Measurements from ENCODE around the gene KLK13. TPM values are rescaled to one million over a fixed set of nuclear protein-coding genes. Genes with fewer than 3 reads are reported as not detected.
A peak's percentile ranks its signal among the peaks of the same experiment; 100 is the strongest.

The KLK13 gene
- total RNA-seq, 1 experiment from 2014 or later = not detected

- H3K4me1 ChIP-seq (ENCODE audit: insufficient read depth, low read length, poor library complexity, severe bottlenecking) = no peaks in the 10 kb centered on the region
- H3K9me3 ChIP-seq (ENCODE audit: low read depth, low read length, poor library complexity, severe bottlenecking) = no peaks in the 10 kb centered on the region
- H3K36me3 ChIP-seq (ENCODE audit: insufficient read depth, low read length, poor library complexity, severe bottlenecking) = peaks cover 5% of the 10 kb centered on the region
- H3K4me3 ChIP-seq (ENCODE audit: low read depth, low read length, poor library complexity, severe bottlenecking) = no peak overlapping the region
- TF ChIP-seq CTCF (conservative IDR thresholded peaks at IDR 0.05; ENCODE audit: low read depth, low read length) (no peak), EZH2 (IDR thresholded peaks at IDR 0.05; ENCODE audit: borderline replicate concordance, low read depth, low read length, poor library complexity, severe bottlenecking) (no peak)
- POLR2A ChIA-PET (ENCODE audit: low non-redundant PET) = no interaction called here
- no peak for DNase-seq (ENCODE audit: low spot score)
- H3K27ac ChIP-seq (ENCODE audit: low read depth, low read length, poor library complexity, severe bottlenecking) = no peak overlapping the region
- CTCF ChIA-PET = interaction anchor here (0.6 kb wide), 1 partner anchor 161 kb away, joined by 3 read pairs; no protein-coding TSS in a partner anchor
- intact Hi-C loops (cut with micrococcal nuclease; ENCODE audit: unreplicated experiment) = loop anchor here (5.0 to 10.0 kb wide), 2 partner anchors 174 to 391 kb away; no protein-coding TSS in a partner anchor
- no peaks in the 10 kb centered on the region for H3K27me3 ChIP-seq (replicated peaks; ENCODE audit: insufficient read depth, low read depth, low read length, poor library complexity)
- no TSS peak for BruUV-seq (replicated peaks)
Measured at GRCh38 chr19:51098365-51099046, 33.6 kb upstream of the KLK13 start.

- POLR2A ChIA-PET (ENCODE audit: low non-redundant PET) = no interaction called here
- CTCF ChIA-PET = no interaction called here
- H3K9me3 ChIP-seq (ENCODE audit: low read depth, low read length, poor library complexity, severe bottlenecking) = no peaks in the 10 kb centered on the region
Measured at GRCh38 chr19:51097796-51098195, 32.9 kb upstream of the KLK13 start.

DNA sequence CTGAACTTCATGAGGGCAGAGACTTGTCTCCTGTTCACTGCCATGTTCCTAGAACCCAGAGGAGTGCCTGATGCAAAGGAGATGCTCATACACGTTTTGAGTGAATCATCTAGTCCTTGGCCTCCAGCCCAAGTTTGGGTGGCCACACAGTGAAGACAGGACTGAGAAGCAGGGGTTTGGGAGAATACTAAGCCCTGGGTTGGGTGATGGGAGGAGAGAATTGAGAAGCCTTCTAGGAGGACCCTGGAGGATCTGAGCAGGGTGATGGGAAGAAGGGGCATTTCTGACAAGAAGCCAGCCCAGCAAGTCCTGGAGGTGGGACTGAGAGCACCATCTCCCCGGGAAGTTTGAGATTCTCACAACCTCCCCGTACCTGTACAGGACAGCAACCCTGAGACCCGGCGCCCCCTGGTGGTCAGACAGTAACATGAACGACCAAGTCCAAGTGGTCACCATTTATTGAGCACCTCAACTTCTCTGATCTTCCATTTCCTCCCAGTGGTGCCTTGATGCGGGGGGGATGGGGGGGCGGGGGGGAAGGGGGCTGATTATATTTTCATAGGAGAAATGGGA, 32.4 kb upstream of the KLK13 start:
- Histone ChIP-seq H3K4me1 (ENCODE audit: insufficient read depth, low read length, poor library complexity, severe bottlenecking) (no peaks in the 10 kb centered on the region), H3K9me3 (ENCODE audit: low read depth, low read length, poor library complexity, severe bottlenecking) (no peaks in the 10 kb centered on the region), H3K4me3 (ENCODE audit: low read depth, low read length, poor library complexity, severe bottlenecking) (no peak overlapping the region), H3K36me3 (ENCODE audit: insufficient read depth, low read length, poor library complexity, severe bottlenecking) (peaks cover 5% of the 10 kb centered on the region), H3K27me3 (replicated peaks; ENCODE audit: insufficient read depth, low read depth, low read length, poor library complexity) (no peaks in the 10 kb centered on the region), H3K27ac (ENCODE audit: low read depth, low read length, poor library complexity, severe bottlenecking) (no peak overlapping the region)
- intact Hi-C loops (cut with micrococcal nuclease; ENCODE audit: unreplicated experiment) = loop anchor here (5.0 to 10.0 kb wide), 2 partner anchors 172 to 390 kb away; no protein-coding TSS in a partner anchor
- BruUV-seq (replicated peaks) = no TSS peak
- DNase-seq (ENCODE audit: low spot score) = peak; percentile 52
- ChIA-PET CTCF (interaction anchor here (1.9 kb wide), 1 partner anchor 76 kb away, joined by 10 read pairs; no protein-coding TSS in a partner anchor), POLR2A (ENCODE audit: low non-redundant PET) (no interaction called here)
- TF ChIP-seq CTCF (conservative IDR thresholded peaks at IDR 0.05; ENCODE audit: low read depth, low read length) (peak; percentile 68), EZH2 (IDR thresholded peaks at IDR 0.05; ENCODE audit: borderline replicate concordance, low read depth, low read length, poor library complexity, severe bottlenecking) (no peak)

More at GRCh38 chr19:51097796-51098195, 32.9 kb upstream of the KLK13 start:
- no TSS peak for BruUV-seq (replicated peaks)
- Histone ChIP-seq H3K4me1 (ENCODE audit: insufficient read depth, low read length, poor library complexity, severe bottlenecking) (no peaks in the 10 kb centered on the region), H3K27me3 (replicated peaks; ENCODE audit: insufficient read depth, low read depth, low read length, poor library complexity) (no peaks in the 10 kb centered on the region), H3K36me3 (ENCODE audit: insufficient read depth, low read length, poor library complexity, severe bottlenecking) (peaks cover 5% of the 10 kb centered on the region), H3K27ac (ENCODE audit: low read depth, low read length, poor library complexity, severe bottlenecking) (no peak overlapping the region), H3K4me3 (ENCODE audit: low read depth, low read length, poor library complexity, severe bottlenecking) (no peak overlapping the region)
- intact Hi-C loops (cut with micrococcal nuclease; ENCODE audit: unreplicated experiment) = loop anchor here (5.0 to 10.0 kb wide), 2 partner anchors 173 to 390 kb away; no protein-coding TSS in a partner anchor
- no peak for DNase-seq (ENCODE audit: low spot score)
- TF ChIP-seq CTCF (conservative IDR thresholded peaks at IDR 0.05; ENCODE audit: low read depth, low read length) (no peak), EZH2 (IDR thresholded peaks at IDR 0.05; ENCODE audit: borderline replicate concordance, low read depth, low read length, poor library complexity, severe bottlenecking) (no peak)

Measured in A673 (cell line).